K562 (cell line): ENCODE results near the gene ITGA3. TPM values are rescaled to one million over a fixed set of nuclear protein-coding genes. Genes with fewer than 3 reads are reported as not detected.
A peak's percentile ranks its signal among the peaks of the same experiment; 100 is the strongest.

ENCODE experiments used
- EHMT2 ChIP-seq: fragments of 450-650 bp; IDR thresholded peaks from 2 replicates; pipeline ENCODE4 v1.6.1; 2018; ENCODE audit warnings: antibody characterized with exemption
- FOXA1 ChIP-seq: fragments of 450-650 bp; IDR thresholded peaks from 2 replicates; pipeline ENCODE4 v1.6.1; 2016; ENCODE audit warnings: mild to moderate bottlenecking, borderline replicate concordance
- KAT7 ChIP-seq: sonication (generic); formaldehyde crosslinking; IDR thresholded peaks from 2 replicates; pipeline ENCODE4 v1.8.0; 2022; ENCODE audit warnings: missing genetic modification reagents, mild to moderate bottlenecking, borderline replicate concordance
- KDM5B ChIP-seq: fragments of 200-600 bp; sonication (generic); IDR thresholded peaks from 2 replicates; pipeline ENCODE4 v1.6.1; 2012; ENCODE audit warnings: low read depth, mild to moderate bottlenecking, moderate library complexity, low read length, control low read depth, inconsistent platforms; ENCODE audit not compliant: insufficient replicate concordance
- MTA2 ChIP-seq: fragments of 450-650 bp; IDR thresholded peaks from 2 replicates; pipeline ENCODE4 v1.6.1; 2016; ENCODE audit warnings: low read depth
- MYC ChIP-seq, 2 experiments: fragments of 250-450 bp in 1 of 2; sonication (Bioruptor Pico) in 1 of 2; IDR thresholded peaks; 2 replicates each; pipeline versions ENCODE4 v1.5.1 to v1.6.1; 2012 to 2021; ENCODE audit warnings: low read depth in 2 of 2, borderline replicate concordance in 1 of 2, improper control_type of control experiment in 1 of 2, low read length in 1 of 2, mild to moderate bottlenecking in 1 of 2, moderate library complexity in 1 of 2
- PHF20 ChIP-seq: fragments of 450-650 bp; IDR thresholded peaks from 2 replicates; pipeline ENCODE4 v1.6.1; 2018; ENCODE audit not compliant: partially characterized antibody
- SMARCA4 ChIP-seq: fragments of 450-650 bp; IDR thresholded peaks from 2 replicates; pipeline ENCODE4 v1.6.1; 2016
- SMARCB1 ChIP-seq: IDR thresholded peaks from 2 replicates; pipeline ENCODE4 v1.6.1; 2011; ENCODE audit warnings: improper control_type of control experiment, low read depth; ENCODE audit not compliant: insufficient read length
- ZNF699 ChIP-seq: fragments of 250-450 bp; sonication (Bioruptor Pico); IDR thresholded peaks from 2 replicates; pipeline ENCODE4 v1.8.0; 2021; ENCODE audit warnings: mild to moderate bottlenecking, moderate library complexity; ENCODE audit not compliant: insufficient replicate concordance
- polyA plus RNA-seq, 8 experiments: library from polyadenylated mRNA; depleted of rRNA in 4 of 8; stranded (reverse) in 5 of 8; unstranded in 3 of 8; fragments of >200 nt; fragmentation: Nextera tagmentation in 2 of 8; fragmentation: Illumina TruSeq in 1 of 8; extraction: Ambion mirVana in 2 of 8; extraction: Trizol in 1 of 8; gene quantifications; 2 replicates each; pipeline versions ENCODE4 v1.2.1 to v1.2.3, GENCODE V29; 2011 to 2014; ENCODE audit warnings: inconsistent platforms in 1 of 8, missing spikeins in 1 of 8
- total RNA-seq, 7 experiments: library from RNA; depleted of rRNA in 6 of 7; stranded (reverse); fragments of >200 nt in 6 of 7; fragmentation: Illumina TruSeq in 2 of 7; extraction: Trizol in 2 of 7; gene quantifications; 2 replicates each; pipeline versions ENCODE4 v1.2.1 to v1.2.3, GENCODE V29; 2011 to 2021; ENCODE audit warnings: low replicate concordance in 1 of 7
- TF ChIP-seq, protein P1 (sequence below): fragments of 250-450 bp; sonication (Bioruptor Pico); IDR thresholded peaks from 2 replicates; pipeline ENCODE4 v1.4.0; 2020; ENCODE audit warnings: mild to moderate bottlenecking, moderate library complexity
- TF ChIP-seq, protein P2 (sequence below): fragments of 450-650 bp; conservative IDR thresholded peaks from 2 replicates; pipeline ENCODE4 v1.6.1; 2016; ENCODE audit warnings: missing genetic modification characterization, low read depth, mild to moderate bottlenecking, control low read depth, missing compliant biosample characterization
- TF ChIP-seq, protein P3 (sequence below): fragments of 200-800 bp; sonication (Bioruptor generic); IDR thresholded peaks from 2 replicates; pipeline ENCODE4 v1.6.1; 2016; ENCODE audit warnings: missing genetic modification characterization, missing compliant biosample characterization
- TF ChIP-seq, protein P4 (sequence below): fragments of 450-650 bp; IDR thresholded peaks from 2 replicates; pipeline ENCODE4 v1.7.1; 2018; ENCODE audit warnings: mild to moderate bottlenecking, low read depth; ENCODE audit not compliant: partially characterized antibody

Gene ITGA3
- total and polyA plus RNA-seq, 9 of the 15 experiments (the other 6 are each of a cell fraction or from before 2014, with no cell fraction given): 0.03 to 0.75 (median 0.14) TPM; not detected in 2

DNA sequence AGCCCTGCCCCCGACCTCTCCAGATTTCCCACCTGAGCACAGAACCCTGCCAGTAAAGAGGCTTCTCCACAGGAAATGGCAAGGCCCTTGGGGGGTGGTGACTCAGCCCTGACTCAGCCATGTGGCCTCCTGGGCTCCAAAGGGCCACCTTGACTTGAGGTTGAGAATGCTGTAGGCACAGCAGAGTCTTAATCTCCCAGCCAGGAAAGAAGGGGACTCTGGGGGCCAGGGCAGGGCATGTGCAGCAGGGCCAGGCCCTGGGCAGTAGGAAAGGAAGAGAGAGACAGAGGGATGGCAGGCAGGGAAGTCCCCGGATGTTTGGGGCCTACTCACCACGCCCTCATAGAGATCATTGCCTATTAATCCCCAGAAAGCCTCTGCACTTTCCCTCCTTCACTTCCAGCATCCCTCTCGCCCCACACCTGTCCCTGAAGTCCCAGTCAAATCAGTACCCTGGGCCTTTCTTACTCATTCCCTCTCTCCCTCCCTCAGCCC, 4.8 kb upstream of the ITGA3 start (continued):
- TF ChIP-seq FOXA1: no peak
- TF ChIP-seq PHF20: no peak
- peak; percentile 77 for TF ChIP-seq SMARCA4
- TF ChIP-seq ZNF699 (CRISPR knock-in tag): no peak
- TF ChIP-seq, protein P1, sequence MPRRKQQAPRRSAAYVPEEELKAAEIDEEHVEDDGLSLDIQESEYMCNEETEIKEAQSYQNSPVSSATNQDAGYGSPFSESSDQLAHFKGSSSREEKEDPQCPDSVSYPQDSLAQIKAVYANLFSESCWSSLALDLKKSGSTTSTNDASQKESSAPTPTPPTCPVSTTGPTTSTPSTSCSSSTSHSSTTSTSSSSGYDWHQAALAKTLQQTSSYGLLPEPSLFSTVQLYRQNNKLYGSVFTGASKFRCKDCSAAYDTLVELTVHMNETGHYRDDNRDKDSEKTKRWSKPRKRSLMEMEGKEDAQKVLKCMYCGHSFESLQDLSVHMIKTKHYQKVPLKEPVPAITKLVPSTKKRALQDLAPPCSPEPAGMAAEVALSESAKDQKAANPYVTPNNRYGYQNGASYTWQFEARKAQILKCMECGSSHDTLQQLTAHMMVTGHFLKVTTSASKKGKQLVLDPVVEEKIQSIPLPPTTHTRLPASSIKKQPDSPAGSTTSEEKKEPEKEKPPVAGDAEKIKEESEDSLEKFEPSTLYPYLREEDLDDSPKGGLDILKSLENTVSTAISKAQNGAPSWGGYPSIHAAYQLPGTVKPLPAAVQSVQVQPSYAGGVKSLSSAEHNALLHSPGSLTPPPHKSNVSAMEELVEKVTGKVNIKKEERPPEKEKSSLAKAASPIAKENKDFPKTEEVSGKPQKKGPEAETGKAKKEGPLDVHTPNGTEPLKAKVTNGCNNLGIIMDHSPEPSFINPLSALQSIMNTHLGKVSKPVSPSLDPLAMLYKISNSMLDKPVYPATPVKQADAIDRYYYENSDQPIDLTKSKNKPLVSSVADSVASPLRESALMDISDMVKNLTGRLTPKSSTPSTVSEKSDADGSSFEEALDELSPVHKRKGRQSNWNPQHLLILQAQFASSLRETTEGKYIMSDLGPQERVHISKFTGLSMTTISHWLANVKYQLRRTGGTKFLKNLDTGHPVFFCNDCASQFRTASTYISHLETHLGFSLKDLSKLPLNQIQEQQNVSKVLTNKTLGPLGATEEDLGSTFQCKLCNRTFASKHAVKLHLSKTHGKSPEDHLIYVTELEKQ (CRISPR knock-in tag): no peak
- TF ChIP-seq SMARCB1: no peak
- TF ChIP-seq, protein P2, sequence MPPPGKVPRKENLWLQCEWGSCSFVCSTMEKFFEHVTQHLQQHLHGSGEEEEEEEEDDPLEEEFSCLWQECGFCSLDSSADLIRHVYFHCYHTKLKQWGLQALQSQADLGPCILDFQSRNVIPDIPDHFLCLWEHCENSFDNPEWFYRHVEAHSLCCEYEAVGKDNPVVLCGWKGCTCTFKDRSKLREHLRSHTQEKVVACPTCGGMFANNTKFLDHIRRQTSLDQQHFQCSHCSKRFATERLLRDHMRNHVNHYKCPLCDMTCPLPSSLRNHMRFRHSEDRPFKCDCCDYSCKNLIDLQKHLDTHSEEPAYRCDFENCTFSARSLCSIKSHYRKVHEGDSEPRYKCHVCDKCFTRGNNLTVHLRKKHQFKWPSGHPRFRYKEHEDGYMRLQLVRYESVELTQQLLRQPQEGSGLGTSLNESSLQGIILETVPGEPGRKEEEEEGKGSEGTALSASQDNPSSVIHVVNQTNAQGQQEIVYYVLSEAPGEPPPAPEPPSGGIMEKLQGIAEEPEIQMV: no peak
- TF ChIP-seq, protein P3, sequence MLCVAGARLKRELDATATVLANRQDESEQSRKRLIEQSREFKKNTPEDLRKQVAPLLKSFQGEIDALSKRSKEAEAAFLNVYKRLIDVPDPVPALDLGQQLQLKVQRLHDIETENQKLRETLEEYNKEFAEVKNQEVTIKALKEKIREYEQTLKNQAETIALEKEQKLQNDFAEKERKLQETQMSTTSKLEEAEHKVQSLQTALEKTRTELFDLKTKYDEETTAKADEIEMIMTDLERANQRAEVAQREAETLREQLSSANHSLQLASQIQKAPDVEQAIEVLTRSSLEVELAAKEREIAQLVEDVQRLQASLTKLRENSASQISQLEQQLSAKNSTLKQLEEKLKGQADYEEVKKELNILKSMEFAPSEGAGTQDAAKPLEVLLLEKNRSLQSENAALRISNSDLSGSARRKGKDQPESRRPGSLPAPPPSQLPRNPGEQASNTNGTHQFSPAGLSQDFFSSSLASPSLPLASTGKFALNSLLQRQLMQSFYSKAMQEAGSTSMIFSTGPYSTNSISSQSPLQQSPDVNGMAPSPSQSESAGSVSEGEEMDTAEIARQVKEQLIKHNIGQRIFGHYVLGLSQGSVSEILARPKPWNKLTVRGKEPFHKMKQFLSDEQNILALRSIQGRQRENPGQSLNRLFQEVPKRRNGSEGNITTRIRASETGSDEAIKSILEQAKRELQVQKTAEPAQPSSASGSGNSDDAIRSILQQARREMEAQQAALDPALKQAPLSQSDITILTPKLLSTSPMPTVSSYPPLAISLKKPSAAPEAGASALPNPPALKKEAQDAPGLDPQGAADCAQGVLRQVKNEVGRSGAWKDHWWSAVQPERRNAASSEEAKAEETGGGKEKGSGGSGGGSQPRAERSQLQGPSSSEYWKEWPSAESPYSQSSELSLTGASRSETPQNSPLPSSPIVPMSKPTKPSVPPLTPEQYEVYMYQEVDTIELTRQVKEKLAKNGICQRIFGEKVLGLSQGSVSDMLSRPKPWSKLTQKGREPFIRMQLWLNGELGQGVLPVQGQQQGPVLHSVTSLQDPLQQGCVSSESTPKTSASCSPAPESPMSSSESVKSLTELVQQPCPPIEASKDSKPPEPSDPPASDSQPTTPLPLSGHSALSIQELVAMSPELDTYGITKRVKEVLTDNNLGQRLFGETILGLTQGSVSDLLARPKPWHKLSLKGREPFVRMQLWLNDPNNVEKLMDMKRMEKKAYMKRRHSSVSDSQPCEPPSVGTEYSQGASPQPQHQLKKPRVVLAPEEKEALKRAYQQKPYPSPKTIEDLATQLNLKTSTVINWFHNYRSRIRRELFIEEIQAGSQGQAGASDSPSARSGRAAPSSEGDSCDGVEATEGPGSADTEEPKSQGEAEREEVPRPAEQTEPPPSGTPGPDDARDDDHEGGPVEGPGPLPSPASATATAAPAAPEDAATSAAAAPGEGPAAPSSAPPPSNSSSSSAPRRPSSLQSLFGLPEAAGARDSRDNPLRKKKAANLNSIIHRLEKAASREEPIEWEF: no peak
- TF ChIP-seq KDM5B: no peak
- no peak for TF ChIP-seq MTA2
- TF ChIP-seq EHMT2: peak; percentile 74; the same call in 1 of the 2 replicates
- TF ChIP-seq KAT7 (CRISPR knock-in tag): no peak
- no peak for TF ChIP-seq MYC (IDR thresholded peaks at IDR 0.05; ENCODE audit: low read depth, low read length)
- no peak for TF ChIP-seq MYC (CRISPR knock-in tag; IDR thresholded peaks at IDR 0.05; ENCODE audit: borderline replicate concordance, low read depth)
- TF ChIP-seq, protein P4, sequence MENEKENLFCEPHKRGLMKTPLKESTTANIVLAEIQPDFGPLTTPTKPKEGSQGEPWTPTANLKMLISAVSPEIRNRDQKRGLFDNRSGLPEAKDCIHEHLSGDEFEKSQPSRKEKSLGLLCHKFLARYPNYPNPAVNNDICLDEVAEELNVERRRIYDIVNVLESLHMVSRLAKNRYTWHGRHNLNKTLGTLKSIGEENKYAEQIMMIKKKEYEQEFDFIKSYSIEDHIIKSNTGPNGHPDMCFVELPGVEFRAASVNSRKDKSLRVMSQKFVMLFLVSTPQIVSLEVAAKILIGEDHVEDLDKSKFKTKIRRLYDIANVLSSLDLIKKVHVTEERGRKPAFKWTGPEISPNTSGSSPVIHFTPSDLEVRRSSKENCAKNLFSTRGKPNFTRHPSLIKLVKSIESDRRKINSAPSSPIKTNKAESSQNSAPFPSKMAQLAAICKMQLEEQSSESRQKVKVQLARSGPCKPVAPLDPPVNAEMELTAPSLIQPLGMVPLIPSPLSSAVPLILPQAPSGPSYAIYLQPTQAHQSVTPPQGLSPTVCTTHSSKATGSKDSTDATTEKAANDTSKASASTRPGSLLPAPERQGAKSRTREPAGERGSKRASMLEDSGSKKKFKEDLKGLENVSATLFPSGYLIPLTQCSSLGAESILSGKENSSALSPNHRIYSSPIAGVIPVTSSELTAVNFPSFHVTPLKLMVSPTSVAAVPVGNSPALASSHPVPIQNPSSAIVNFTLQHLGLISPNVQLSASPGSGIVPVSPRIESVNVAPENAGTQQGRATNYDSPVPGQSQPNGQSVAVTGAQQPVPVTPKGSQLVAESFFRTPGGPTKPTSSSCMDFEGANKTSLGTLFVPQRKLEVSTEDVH: no peak
